HuH-7 (cell line): ENCODE measurements around the gene UHMK1.
"Not testable (repeated sequence)": the region's sequence is repeated elsewhere in the genome, so short reads cannot be mapped to it uniquely, and the experiment has no call there.

Experiments
- DNase-seq: peaks from one replicate; pipeline ENCODE4 v3.0.0; 2011; ENCODE audit warnings: low spot score

UHMK1 gene

DNA sequence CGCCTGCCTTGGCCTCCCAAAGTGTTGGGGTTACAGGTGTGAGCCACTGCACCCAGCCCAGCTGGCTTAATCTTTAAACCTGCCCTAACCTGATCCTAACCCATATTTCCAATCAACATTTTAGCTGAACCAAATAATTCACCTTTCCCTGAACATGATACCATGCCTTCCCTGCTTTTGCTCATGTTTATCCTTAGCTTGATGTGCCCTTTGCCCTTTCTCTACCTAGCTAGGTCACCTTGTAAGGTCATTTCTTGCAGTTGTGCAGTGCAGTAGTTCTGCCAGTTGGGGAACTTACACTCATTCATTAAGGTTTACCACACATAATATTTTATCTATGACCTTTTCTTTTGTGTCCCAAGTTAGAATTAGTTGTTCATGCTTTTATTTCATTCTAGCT lies 69.3 kb downstream of the UHMK1 start:
- no peak for DNase-seq

DNA sequence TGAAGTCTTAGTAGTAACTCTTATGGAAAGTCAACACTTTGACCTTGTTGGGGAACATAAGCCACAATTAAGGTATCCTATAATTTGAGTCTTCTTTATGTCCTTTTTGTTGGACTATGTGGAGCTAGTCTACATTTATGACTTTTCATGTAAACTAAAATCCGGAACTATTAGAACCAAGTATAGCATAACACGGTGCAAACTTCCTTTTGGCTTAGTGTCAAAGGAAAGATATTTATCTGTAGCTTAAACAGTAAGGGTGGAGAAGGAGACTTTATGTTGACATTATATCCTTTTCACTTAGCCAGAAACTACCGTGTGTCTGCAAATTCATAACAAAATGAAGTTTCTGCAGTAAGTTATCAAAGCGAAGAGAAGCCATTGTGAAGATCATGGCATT lies 71.2 kb downstream of the UHMK1 start:
- DNase-seq, result no peak

DNA sequence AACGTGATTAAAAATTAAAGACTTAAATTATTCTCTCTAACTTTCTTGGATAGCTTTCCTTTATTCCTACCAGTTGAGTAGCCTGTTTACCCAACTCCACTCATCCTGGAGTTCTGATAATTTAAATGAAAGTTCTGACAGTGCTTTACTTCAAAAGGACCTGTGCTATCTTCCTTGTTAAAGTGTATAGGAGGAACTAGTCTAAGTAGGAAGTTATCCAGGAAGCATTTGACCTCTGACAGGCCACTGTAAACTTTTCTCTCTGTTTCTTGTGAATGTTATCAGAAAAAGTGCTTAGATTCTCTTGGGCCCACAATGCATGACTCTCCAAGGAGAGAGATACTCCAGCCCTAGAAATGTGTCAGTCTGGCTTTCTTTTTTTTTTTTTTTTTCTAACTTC lies 73.1 kb downstream of the UHMK1 start:
- DNase-seq, result no peak

DNA sequence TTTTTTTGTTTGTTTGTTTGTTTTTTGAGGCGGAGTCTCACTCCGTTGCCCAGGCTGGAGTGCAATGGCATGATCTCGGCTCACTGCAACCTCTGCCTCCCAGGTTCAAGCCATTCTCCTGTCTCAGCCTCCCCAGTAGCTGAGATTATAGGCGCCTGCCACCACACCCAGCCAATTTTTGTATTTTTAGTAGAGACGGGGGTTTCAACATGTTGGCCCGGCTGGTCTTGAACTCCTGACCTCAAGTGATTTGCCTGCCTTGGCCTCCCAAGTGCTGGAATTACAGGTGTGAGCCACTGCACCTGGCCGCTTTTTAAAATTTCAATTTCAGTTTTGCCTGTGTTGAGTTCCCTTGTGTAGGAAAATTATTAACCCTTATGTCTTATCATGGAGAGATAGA lies 73.5 kb downstream of the UHMK1 start:
- not testable (repeated sequence) for DNase-seq

DNA sequence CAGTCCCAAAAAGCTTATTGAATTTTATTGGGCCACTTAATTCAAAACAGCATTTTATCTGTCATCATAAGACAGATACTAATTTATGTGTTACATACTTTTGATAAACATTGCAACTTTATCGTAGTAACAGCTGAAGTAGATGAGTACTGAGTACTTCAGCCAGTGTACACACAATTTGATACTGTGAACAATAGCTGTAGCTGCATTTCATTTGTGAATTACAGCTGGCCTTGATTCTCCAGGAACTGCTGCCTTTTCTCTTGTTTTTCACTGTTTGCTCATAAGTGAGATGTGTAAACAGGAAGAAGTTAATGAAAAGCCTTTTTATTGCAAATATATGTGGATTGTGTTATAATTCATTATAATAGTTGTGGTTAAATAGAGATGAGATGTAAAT lies 74.1 kb downstream of the UHMK1 start:
- no peak for DNase-seq

DNA sequence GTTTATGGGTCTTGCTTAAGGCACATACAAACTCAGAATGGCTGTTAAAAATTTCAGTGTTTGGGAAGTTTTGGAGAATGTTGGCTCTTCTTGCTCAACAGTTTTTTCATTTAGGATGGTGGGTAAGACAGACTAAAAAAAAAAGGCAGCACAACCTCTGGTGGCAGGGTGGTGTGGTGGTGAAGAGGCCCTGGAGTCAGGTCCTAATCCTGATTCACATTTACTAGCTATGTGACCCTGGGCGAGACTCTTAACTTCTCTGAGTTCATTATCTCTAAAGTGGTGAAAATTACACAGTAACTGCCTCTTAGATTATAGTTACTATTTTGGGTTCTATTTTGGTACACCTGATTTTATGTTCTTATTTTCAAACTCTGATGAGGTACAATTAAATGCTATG lies 75.5 kb downstream of the UHMK1 start:
- DNase-seq, result no peak

DNA sequence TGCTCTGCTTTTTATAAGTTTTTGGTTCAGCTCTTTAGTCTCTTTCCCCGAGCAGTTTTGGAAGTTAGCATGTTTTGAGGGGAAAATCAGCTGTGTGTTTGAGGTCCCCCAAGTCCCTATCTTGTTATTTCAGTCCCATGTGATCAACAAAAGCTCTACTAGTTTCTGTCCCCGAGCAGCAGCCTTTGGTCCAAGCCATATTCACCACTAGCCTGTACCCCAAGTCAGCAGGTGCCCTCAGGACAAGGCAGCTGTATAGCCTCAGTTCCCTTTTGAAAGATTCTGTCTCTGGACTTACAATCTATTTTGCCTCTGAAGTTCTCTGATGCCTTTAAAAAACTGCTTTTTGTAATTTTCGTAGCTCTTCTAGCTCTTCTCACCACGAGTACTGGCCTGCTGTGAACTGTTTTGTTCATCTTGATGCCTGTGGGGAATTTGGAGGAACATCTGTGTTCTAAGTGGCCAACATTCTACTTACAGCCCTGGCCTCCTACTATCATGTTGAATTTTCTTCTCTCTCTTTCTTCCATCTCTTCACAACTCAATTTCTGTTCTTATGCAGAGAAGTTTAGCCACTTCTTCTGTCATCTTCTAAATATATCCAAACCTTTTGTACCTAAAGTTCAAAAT lies 80.6 kb downstream of the UHMK1 start:
- DNase-seq, result no peak

DNA sequence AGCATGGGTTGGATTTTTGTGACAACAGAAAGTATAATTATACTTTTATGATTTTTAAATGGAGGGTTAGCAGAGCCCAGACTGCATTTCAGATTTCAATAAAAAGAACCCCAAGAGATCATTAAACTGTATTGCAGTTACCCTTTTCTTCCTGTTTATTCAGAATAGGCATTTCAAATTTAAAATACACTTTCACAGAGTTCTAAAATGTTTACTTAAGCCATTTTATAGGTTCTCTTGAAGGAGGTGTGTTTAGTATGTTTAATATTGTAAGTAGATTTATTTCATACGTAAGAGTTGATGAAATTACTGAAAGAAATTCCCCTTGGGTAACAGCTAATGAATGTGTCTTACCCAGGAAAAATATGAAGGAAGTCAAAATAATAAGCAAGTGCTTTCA lies 81.3 kb downstream of the UHMK1 start:
- DNase-seq, result no peak
